IMR-90 (cell line): Measurements from ENCODE around the gene TSPAN32. TPM values are rescaled to one million over a fixed set of nuclear protein-coding genes. Genes with fewer than 3 reads are reported as not detected.
"Not testable (repeated sequence)": the region's sequence is repeated elsewhere in the genome, so short reads cannot be mapped to it uniquely, and the experiment has no call there.

Source experiments
- ATAC-seq: fragments of 200-7000 bp; cut with Tn5 transposase; 2 replicates; pipeline ENCODE4 v1.9.1; 2020; ENCODE audit warnings: low read depth, mild to moderate bottlenecking, moderate library complexity
- BruUV-seq: library from RNA; stranded (reverse); fragments of 400-500 nt; replicated peaks from 2 replicates; lab custom pipeline; 2021; lab: Mats Ljungman, UMichigan
- CTCF ChIA-PET: fragments of 300-600 bp; formaldehyde crosslinking; extraction: SDS; loops from one replicate; lab custom pipeline; 2021; ENCODE audit warnings: antibody characterized with exemption; lab: Yijun Ruan, JAX
- POLR2A ChIA-PET: fragments of 300-600 bp; sonication (Branson Sonifier 250); formaldehyde crosslinking; loops from one replicate; lab custom pipeline; 2022; ENCODE audit warnings: antibody characterized with exemption; ENCODE audit not compliant: unreplicated experiment; lab: Charles Lee
- DNase-seq: peaks from one replicate; pipeline ENCODE4 v3.0.0; 2013
- H2AFZ ChIP-seq: replicated peaks from 2 replicates; pipeline ENCODE3; 2013; ENCODE audit warnings: low read length, mild to moderate bottlenecking; ENCODE audit not compliant: poor library complexity
- H2AK5ac ChIP-seq: 2 replicates; pipeline ENCODE4 v1.6.1; 2013; ENCODE audit warnings: low read depth, low read length, inconsistent platforms
- H2AK9ac ChIP-seq: replicated peaks from 2 replicates; pipeline ENCODE3; 2013; ENCODE audit warnings: mild to moderate bottlenecking, low read depth, low read length, moderate library complexity; ENCODE audit not compliant: poor library complexity
- H2BK120ac ChIP-seq: 2 replicates; pipeline ENCODE4 v1.6.1; 2013; ENCODE audit warnings: low read depth, low read length, inconsistent platforms
- H2BK15ac ChIP-seq: 3 replicates; pipeline ENCODE4 v1.6.1; 2013; ENCODE audit warnings: low read depth, low read length, inconsistent platforms
- H2BK20ac ChIP-seq: 2 replicates; pipeline ENCODE4 v1.6.1; 2013; ENCODE audit warnings: low read depth, mild to moderate bottlenecking, inconsistent platforms, low read length, moderate library complexity
- H2BK5ac ChIP-seq: 2 replicates; pipeline ENCODE4 v1.6.1; 2013; ENCODE audit warnings: mild to moderate bottlenecking, low read depth, low read length, inconsistent platforms; ENCODE audit not compliant: poor library complexity, severe bottlenecking
- H3K14ac ChIP-seq: replicated peaks from 2 replicates; pipeline ENCODE4 v1.6.1; 2013; ENCODE audit warnings: low read depth, low read length, inconsistent platforms
- H3K18ac ChIP-seq: 2 replicates; pipeline ENCODE4 v1.6.1; 2013; ENCODE audit warnings: low read depth, low read length, control low read depth
- H3K23ac ChIP-seq: 2 replicates; pipeline ENCODE4 v1.6.1; 2013; ENCODE audit warnings: low read depth, low read length, inconsistent platforms
- H3K27ac ChIP-seq: 2 replicates; pipeline ENCODE4 v1.5.1; 2013; ENCODE audit warnings: mild to moderate bottlenecking, control low read depth, low read length; ENCODE audit not compliant: insufficient read depth
- H3K27me3 ChIP-seq: 2 replicates; pipeline ENCODE4 v1.6.1; 2013; ENCODE audit warnings: low read length; ENCODE audit not compliant: control insufficient read depth, insufficient read depth
- H3K36me3 ChIP-seq: 2 replicates; pipeline ENCODE4 v1.6.1; 2013; ENCODE audit warnings: low read length, mixed read lengths; ENCODE audit not compliant: control insufficient read depth, insufficient read depth
- H3K4ac ChIP-seq: 2 replicates; pipeline ENCODE4 v1.6.1; 2013; ENCODE audit warnings: low read depth, low read length, inconsistent platforms
- H3K4me1 ChIP-seq: 2 replicates; pipeline ENCODE4 v1.6.1; 2013; ENCODE audit warnings: low read length, mixed read lengths; ENCODE audit not compliant: control insufficient read depth, insufficient read depth
- H3K4me2 ChIP-seq: 2 replicates; pipeline ENCODE4 v1.6.1; 2013; ENCODE audit warnings: low read depth, mild to moderate bottlenecking, control low read depth, low read length, moderate library complexity
- H3K4me3 ChIP-seq: 2 replicates; pipeline ENCODE4 v1.5.1; 2013; ENCODE audit warnings: low read depth, mild to moderate bottlenecking, control low read depth, low read length, moderate library complexity; ENCODE audit not compliant: insufficient read depth
- H3K56ac ChIP-seq: 2 replicates; pipeline ENCODE4 v1.6.1; 2013; ENCODE audit warnings: low read length, inconsistent platforms; ENCODE audit not compliant: insufficient read depth; ENCODE audit errors: extremely low read depth
- H3K79me1 ChIP-seq, 2 experiments: 2 replicates each; pipeline ENCODE4 v1.6.1; 2013; ENCODE audit warnings: low read length in 2 of 2, inconsistent platforms in 1 of 2, low read depth in 1 of 2
- H3K9ac ChIP-seq: 2 replicates; pipeline ENCODE4 v1.6.1; 2013; ENCODE audit warnings: low read depth, low read length, control low read depth
- H3K9me1 ChIP-seq: 2 replicates; pipeline ENCODE4 v1.6.1; 2013; ENCODE audit warnings: low read length, inconsistent platforms; ENCODE audit not compliant: insufficient read depth
- H3K9me3 ChIP-seq: 2 replicates; pipeline ENCODE4 v1.6.1; 2013; ENCODE audit warnings: low read length; ENCODE audit not compliant: control insufficient read depth, insufficient read depth
- H4K20me1 ChIP-seq: 2 replicates; pipeline ENCODE4 v1.6.1; 2013; ENCODE audit warnings: low read length, inconsistent platforms; ENCODE audit not compliant: insufficient read depth
- H4K5ac ChIP-seq: 2 replicates; pipeline ENCODE4 v1.6.1; 2013; ENCODE audit warnings: mild to moderate bottlenecking, low read depth, low read length, control low read depth
- H4K8ac ChIP-seq, 2 experiments: 2 replicates each; pipeline ENCODE4 v1.6.1; 2013; ENCODE audit warnings: low read depth in 2 of 2, low read length in 2 of 2, control low read depth in 1 of 2, inconsistent platforms in 1 of 2
- H4K91ac ChIP-seq: 2 replicates; pipeline ENCODE4 v1.6.1; 2013; ENCODE audit warnings: low read depth, low read length, inconsistent platforms; ENCODE audit not compliant: insufficient read depth
- WGBS, 2 experiments: methylation state at CpG; one replicate each; pipeline versions ENCODE4 v1.1.5 to v1.1.7; 2013; ENCODE audit warnings: missing lambda C conversion rate in 2 of 2; ENCODE audit not compliant: insufficient read length in 1 of 2; ENCODE audit errors: extremely low coverage in 2 of 2; 5-methylcytosine and 5-hydroxymethylcytosine counted together
- dilution Hi-C: fragments of 300-500 bp; cut with HindIII; formaldehyde crosslinking; loops from one replicate; pipeline ENCODE4 v1.14.3; 2018; ENCODE audit warnings: low sequenced_read_pairs; ENCODE audit not compliant: unreplicated experiment
- in situ Hi-C: fragments of 300-500 bp; cut with MboI; formaldehyde crosslinking; loops from 3 replicates; pipeline ENCODE4 v1.14.3; 2019; ENCODE audit warnings: low sequenced_read_pairs, inconsistent platforms, mixed read lengths
- intact Hi-C: fragments of 100-400 bp; cut with micrococcal nuclease; formaldehyde crosslinking; loops from 2 replicates; pipeline ENCODE4 v1.10.0; 2022
- polyA plus RNA-seq, 3 experiments: library from polyadenylated mRNA; depleted of rRNA; stranded (reverse); fragments of >200 nt; gene quantifications; 2 replicates each; pipeline ENCODE4 v1.2.3, GENCODE V29; 2012; ENCODE audit warnings: low replicate concordance in 1 of 3
- total RNA-seq: library from RNA; depleted of rRNA; stranded (reverse); fragments of >200 nt; gene quantifications from 2 replicates; pipeline ENCODE4 v1.2.3, GENCODE V29; 2012

The TSPAN32 gene
- total and polyA plus RNA-seq, 2 of the 4 experiments (the other 2 are of a cell fraction), result 0.07 TPM; not detected in 1

GRCh38 chr11:2335286-2335685, 33.5 kb downstream of the TSPAN32 start:
- H2AK9ac ChIP-seq, POLR2A ChIA-PET, H3K4ac ChIP-seq, H3K79me1 ChIP-seq, H3K14ac ChIP-seq, BruUV-seq, H3K9ac ChIP-seq, H3K9me3 ChIP-seq, H2AK5ac ChIP-seq, ATAC-seq, H2BK15ac ChIP-seq, H3K4me1 ChIP-seq, dilution Hi-C loops, H3K9me1 ChIP-seq, H3K27me3 ChIP-seq, in situ Hi-C loops, H3K4me2 ChIP-seq, CTCF ChIA-PET, intact Hi-C loops, H2BK5ac ChIP-seq, H3K27ac ChIP-seq, H3K4me3 ChIP-seq, H4K20me1 ChIP-seq, H2BK20ac ChIP-seq, H4K8ac ChIP-seq, H3K18ac ChIP-seq, H3K56ac ChIP-seq, H4K91ac ChIP-seq, H4K5ac ChIP-seq, DNase-seq, H2AFZ ChIP-seq, H3K36me3 ChIP-seq, H2BK120ac ChIP-seq, H3K23ac ChIP-seq: not testable (repeated sequence)
- WGBS, 2 experiments, result no CpG with 5 or more reads among the region's 18 CpGs

DNA sequence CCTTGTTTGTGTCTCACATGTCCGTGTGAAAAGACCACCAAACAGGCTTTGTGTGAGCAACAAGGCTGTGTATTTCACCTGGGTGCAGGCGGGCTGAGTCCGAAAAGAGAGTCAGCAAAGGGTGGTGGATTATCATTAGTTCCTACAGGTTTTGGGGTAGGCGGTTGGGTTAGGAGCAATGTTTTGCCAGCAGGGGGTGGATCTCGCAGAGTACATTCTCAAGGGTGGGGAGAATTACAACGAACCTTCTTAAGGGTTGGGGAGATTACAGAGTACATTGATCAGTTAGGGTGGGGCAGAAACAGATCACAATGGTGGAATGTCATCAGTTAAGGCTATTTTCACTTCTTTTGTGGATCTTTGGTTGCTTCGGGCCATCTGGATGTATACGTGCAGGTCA, 36.9 kb downstream of the TSPAN32 start:
- POLR2A ChIA-PET, H2BK15ac ChIP-seq, H4K8ac ChIP-seq, H3K4me1 ChIP-seq, H4K5ac ChIP-seq, H2BK20ac ChIP-seq, DNase-seq, H3K9ac ChIP-seq, H2AFZ ChIP-seq, H3K14ac ChIP-seq, H3K79me1 ChIP-seq, H3K36me3 ChIP-seq, CTCF ChIA-PET, H3K4ac ChIP-seq, H2AK9ac ChIP-seq, H4K20me1 ChIP-seq, in situ Hi-C loops, H3K27ac ChIP-seq, H3K9me3 ChIP-seq, ATAC-seq, H3K18ac ChIP-seq, H3K4me3 ChIP-seq, intact Hi-C loops, dilution Hi-C loops, H3K23ac ChIP-seq, H3K4me2 ChIP-seq, BruUV-seq, H2BK120ac ChIP-seq, H2BK5ac ChIP-seq, H4K91ac ChIP-seq, H3K56ac ChIP-seq, H2AK5ac ChIP-seq, H3K9me1 ChIP-seq: not testable (repeated sequence)
- 61% methylated on average over 3 of the region's 8 CpGs; no CpG with 5 or more reads in 1 of the 2 experiments for WGBS, 2 experiments
- peaks cover 11% of the 10 kb centered on the region for H3K27me3 ChIP-seq
